Keratinocyte (primary cell): ENCODE results near the gene ITPR1. TPM values are rescaled to one million over a fixed set of nuclear protein-coding genes. Genes with fewer than 3 reads are reported as not detected.

ENCODE experiments used
- DNase-seq: peaks from one replicate; pipeline ENCODE4 v3.0.0-alpha.2; 2011; ENCODE audit warnings: low read depth, missing footprints, low spot score
- FAIRE-seq: peaks from 2 replicates; lab custom pipeline; 2011; peaks lifted over from hg19 to GRCh38; lab: Jason Lieb, UNC
- H2AFZ ChIP-seq: 2 replicates; pipeline ENCODE4 v1.6.0; 2012; ENCODE audit warnings: low read length, control low read depth, inconsistent platforms; ENCODE audit not compliant: control insufficient read depth
- H3K27ac ChIP-seq: 2 replicates; pipeline ENCODE4 v1.5.1; 2011; ENCODE audit warnings: low read length; ENCODE audit not compliant: control insufficient read depth, insufficient read depth
- H3K27me3 ChIP-seq: 3 replicates; pipeline ENCODE4 v1.6.0; 2011; ENCODE audit warnings: low read length; ENCODE audit not compliant: control insufficient read depth, insufficient read depth; ENCODE audit errors: extremely low read depth
- H3K36me3 ChIP-seq, 2 experiments: 2 replicates in 1 of 2; 3 replicates in 1 of 2; pipeline ENCODE4 v1.5.1; 2011; ENCODE audit warnings: low read length in 2 of 2, mild to moderate bottlenecking in 1 of 2; ENCODE audit not compliant: control insufficient read depth in 2 of 2, insufficient read depth in 2 of 2; ENCODE audit errors: extremely low read depth in 1 of 2
- H3K4me1 ChIP-seq: 3 replicates; pipeline ENCODE4 v1.5.1; 2011; ENCODE audit warnings: low read length; ENCODE audit not compliant: control insufficient read depth, insufficient read depth; ENCODE audit errors: extremely low read depth
- H3K4me2 ChIP-seq: 3 replicates; pipeline ENCODE4 v1.6.0; 2011; ENCODE audit warnings: low read depth, low read length; ENCODE audit not compliant: control insufficient read depth, insufficient read depth; ENCODE audit errors: extremely low read depth
- H3K4me3 ChIP-seq, 3 experiments: fragments of 200-600 bp in 1 of 3; sonication (generic) in 1 of 3; 2 replicates in 2 of 3; 3 replicates in 1 of 3; pipeline ENCODE4 v1.5.1; 2011 to 2016; ENCODE audit warnings: low read length in 3 of 3, mild to moderate bottlenecking in 3 of 3, control low read depth in 2 of 3, inconsistent platforms in 1 of 3, low read depth in 1 of 3, mixed read lengths in 1 of 3, mixed run types in 1 of 3, moderate library complexity in 1 of 3; ENCODE audit not compliant: control insufficient read depth in 2 of 3, insufficient read depth in 2 of 3; ENCODE audit errors: extremely low read depth in 1 of 3
- H3K79me2 ChIP-seq: 2 replicates; pipeline ENCODE4 v1.6.0; 2012; ENCODE audit warnings: low read length; ENCODE audit not compliant: control insufficient read depth, insufficient read depth
- H3K9ac ChIP-seq: 3 replicates; pipeline ENCODE4 v1.6.0; 2011; ENCODE audit warnings: low read length; ENCODE audit not compliant: control insufficient read depth, insufficient read depth; ENCODE audit errors: extremely low read depth
- H3K9me1 ChIP-seq: 3 replicates; pipeline ENCODE4 v1.6.0; 2011; ENCODE audit warnings: low read length; ENCODE audit not compliant: control insufficient read depth, insufficient read depth; ENCODE audit errors: extremely low read depth
- H3K9me3 ChIP-seq: 2 replicates; pipeline ENCODE4 v1.5.1; 2012; ENCODE audit warnings: low read depth, low read length; ENCODE audit not compliant: control insufficient read depth
- H4K20me1 ChIP-seq: 3 replicates; pipeline ENCODE4 v1.6.0; 2011; ENCODE audit warnings: low read length; ENCODE audit not compliant: control insufficient read depth, insufficient read depth; ENCODE audit errors: extremely low read depth
- EZH2 ChIP-seq: IDR thresholded peaks from one replicate; pipeline ENCODE4 v1.6.1; 2012; ENCODE audit warnings: inconsistent platforms, mild to moderate bottlenecking, low read length, moderate library complexity
- dilution Hi-C: fragments of 300-500 bp; cut with MboI; formaldehyde crosslinking; loops from one replicate; pipeline ENCODE4 v1.7.0; 2020; ENCODE audit warnings: low sequenced_read_pairs; ENCODE audit not compliant: extremely low pct_ligation_motif_present
- polyA plus RNA-seq, 5 experiments: library from polyadenylated mRNA; depleted of rRNA in 3 of 5; stranded (reverse) in 3 of 5; stranded (forward) in 1 of 5; unstranded in 1 of 5; fragments of >200 nt; gene quantifications; 1 replicate in 1 of 5; 2 replicates in 3 of 5; 3 replicates in 1 of 5; pipeline versions ENCODE4 v1.2.1 to v1.2.3, GENCODE V29; 2011 to 2012; ENCODE audit warnings: missing spikeins in 2 of 5, low read depth in 1 of 5, low replicate concordance in 1 of 5
- TF ChIP-seq, protein P1 (sequence below), 3 experiments: IDR thresholded peaks in 1 of 3; conservative IDR thresholded peaks in 1 of 3; optimal IDR thresholded peaks in 1 of 3; 2 replicates in 2 of 3; 3 replicates in 1 of 3; pipeline versions ENCODE3 to v1.5.1; 2011; ENCODE audit warnings: low read length in 3 of 3, mild to moderate bottlenecking in 3 of 3, moderate library complexity in 2 of 3, control low read depth in 1 of 3, inconsistent platforms in 1 of 3; ENCODE audit not compliant: insufficient read depth in 2 of 3; ENCODE audit errors: extremely low read depth in 1 of 3

Gene ITPR1
- polyA plus RNA-seq, 1 donor (not counting 4 experiments of a cell fraction or from before 2014, with no cell fraction given) = 3.5 TPM

DNA sequence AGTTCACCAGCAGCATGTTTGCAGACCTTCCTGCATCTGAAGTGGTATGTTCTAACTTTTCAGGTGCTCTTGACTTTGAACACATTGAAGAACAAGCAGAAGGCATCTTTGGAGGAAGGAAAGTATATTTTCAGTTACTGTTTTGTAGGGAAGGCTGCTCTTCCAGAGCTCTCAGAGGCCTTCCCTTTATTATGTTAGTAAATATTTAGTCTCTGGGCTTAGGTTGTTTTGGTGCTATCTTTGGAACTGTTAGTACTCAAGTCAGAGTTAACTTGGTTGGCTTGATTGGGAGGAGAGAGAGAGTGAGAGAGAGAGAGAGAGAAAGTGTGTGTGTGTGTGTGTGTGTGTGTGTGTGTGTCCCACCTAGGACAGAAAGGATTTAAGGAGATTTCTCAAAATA is 188.2 kb downstream of the ITPR1 start:
- no peaks in the 10 kb centered on the region for H3K9me1 ChIP-seq
- H3K9ac ChIP-seq = no peak overlapping the region
- H3K4me3 ChIP-seq = no peak overlapping the region
- H3K4me2 ChIP-seq = no peak overlapping the region
- H4K20me1 ChIP-seq = no peaks in the 10 kb centered on the region
- no peaks in the 10 kb centered on the region for H3K27me3 ChIP-seq
- H3K36me3 ChIP-seq = no peaks in the 10 kb centered on the region
- no peaks in the 10 kb centered on the region for H3K79me2 ChIP-seq
- H2AFZ ChIP-seq = no peak overlapping the region
- no peaks in the 10 kb centered on the region for H3K9me3 ChIP-seq
- dilution Hi-C loops = no loop called here
- DNase-seq (no peak), FAIRE-seq (no peak)
- H3K27ac ChIP-seq = no peak overlapping the region
- no peaks in the 10 kb centered on the region for H3K4me1 ChIP-seq
- TF ChIP-seq, protein P1, sequence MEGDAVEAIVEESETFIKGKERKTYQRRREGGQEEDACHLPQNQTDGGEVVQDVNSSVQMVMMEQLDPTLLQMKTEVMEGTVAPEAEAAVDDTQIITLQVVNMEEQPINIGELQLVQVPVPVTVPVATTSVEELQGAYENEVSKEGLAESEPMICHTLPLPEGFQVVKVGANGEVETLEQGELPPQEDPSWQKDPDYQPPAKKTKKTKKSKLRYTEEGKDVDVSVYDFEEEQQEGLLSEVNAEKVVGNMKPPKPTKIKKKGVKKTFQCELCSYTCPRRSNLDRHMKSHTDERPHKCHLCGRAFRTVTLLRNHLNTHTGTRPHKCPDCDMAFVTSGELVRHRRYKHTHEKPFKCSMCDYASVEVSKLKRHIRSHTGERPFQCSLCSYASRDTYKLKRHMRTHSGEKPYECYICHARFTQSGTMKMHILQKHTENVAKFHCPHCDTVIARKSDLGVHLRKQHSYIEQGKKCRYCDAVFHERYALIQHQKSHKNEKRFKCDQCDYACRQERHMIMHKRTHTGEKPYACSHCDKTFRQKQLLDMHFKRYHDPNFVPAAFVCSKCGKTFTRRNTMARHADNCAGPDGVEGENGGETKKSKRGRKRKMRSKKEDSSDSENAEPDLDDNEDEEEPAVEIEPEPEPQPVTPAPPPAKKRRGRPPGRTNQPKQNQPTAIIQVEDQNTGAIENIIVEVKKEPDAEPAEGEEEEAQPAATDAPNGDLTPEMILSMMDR (optimal IDR thresholded peaks at IDR 0.05 in 1 of 3, IDR thresholded peaks at IDR 0.05 in 1 of 3, conservative IDR thresholded peaks at IDR 0.05 in 1 of 3; ENCODE audit: extremely low read depth in 1 of 3, insufficient read depth in 2 of 3, low read length in 3 of 3) = no peak
- TF ChIP-seq EZH2 = no peak

DNA sequence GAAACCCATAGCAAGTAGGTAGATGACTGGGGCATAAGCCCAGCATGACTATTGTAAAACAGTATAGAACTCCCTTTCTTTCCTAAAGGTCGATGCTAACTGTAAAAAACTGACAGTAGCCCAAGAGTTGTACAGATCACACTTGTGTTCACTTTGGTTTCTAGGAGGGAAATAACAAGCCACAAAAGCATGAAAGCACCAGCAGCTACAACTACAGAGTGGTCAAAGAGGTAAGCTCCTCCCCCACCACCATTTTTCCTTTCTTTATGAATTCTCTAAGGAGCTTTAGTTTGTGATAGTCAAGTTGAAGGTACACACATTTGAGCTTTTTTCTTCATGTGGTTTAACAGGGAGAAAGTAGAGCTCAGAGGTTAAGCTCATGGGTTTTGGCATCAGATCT is 191.0 kb downstream of the ITPR1 start:
- H3K4me1 ChIP-seq = no peaks in the 10 kb centered on the region
- TF ChIP-seq EZH2 = no peak
- TF ChIP-seq, protein P1 (optimal IDR thresholded peaks at IDR 0.05 in 1 of 3, IDR thresholded peaks at IDR 0.05 in 1 of 3, conservative IDR thresholded peaks at IDR 0.05 in 1 of 3; ENCODE audit: extremely low read depth in 1 of 3, insufficient read depth in 2 of 3, low read length in 3 of 3) = no peak
- no peak overlapping the region for H2AFZ ChIP-seq
- H3K9me3 ChIP-seq = no peaks in the 10 kb centered on the region
- H3K9ac ChIP-seq = no peak overlapping the region
- no peak overlapping the region for H3K4me3 ChIP-seq
- DNase-seq = no peak
- no peaks in the 10 kb centered on the region for H3K27me3 ChIP-seq
- H3K4me2 ChIP-seq = no peak overlapping the region
- no peak for FAIRE-seq
- no peaks in the 10 kb centered on the region for H3K79me2 ChIP-seq
- H3K36me3 ChIP-seq = no peaks in the 10 kb centered on the region
- no peak overlapping the region for H3K27ac ChIP-seq
- no peaks in the 10 kb centered on the region for H3K9me1 ChIP-seq
- H4K20me1 ChIP-seq = no peaks in the 10 kb centered on the region
- dilution Hi-C loops = no loop called here
